Mesothelial cell of epicardium (in vitro differentiated cells): ENCODE measurements around the gene STMN3. TPM values are rescaled to one million over a fixed set of nuclear protein-coding genes. Genes with fewer than 3 reads are reported as not detected.
A peak's percentile ranks its signal among the peaks of the same experiment; 100 is the strongest.

Source experiments
- DNase-seq, 2 experiments: peaks; one replicate each; pipeline ENCODE4 v3.0.0; 2021; ENCODE audit warnings: low spot score in 2 of 2; ENCODE audit not compliant: unreplicated experiment in 2 of 2
- H3K27ac Mint-ChIP-seq: 2 replicates; pipeline ENCODE4 v1.8.0; 2021; ENCODE audit warnings: mixed read lengths
- H3K27me3 Mint-ChIP-seq: 2 replicates; pipeline ENCODE4 v1.8.0; 2021; ENCODE audit warnings: low read depth, mixed read lengths
- H3K36me3 Mint-ChIP-seq: 2 replicates; pipeline ENCODE4 v1.8.0; 2021; ENCODE audit warnings: mixed read lengths
- H3K4me1 Mint-ChIP-seq: 2 replicates; pipeline ENCODE4 v1.8.0; 2021; ENCODE audit warnings: mixed read lengths
- H3K4me3 Mint-ChIP-seq: 2 replicates; pipeline ENCODE4 v1.8.0; 2021; ENCODE audit warnings: mild to moderate bottlenecking, moderate library complexity, mixed read lengths
- H3K9me3 Mint-ChIP-seq: 2 replicates; pipeline ENCODE4 v1.8.0; 2021; ENCODE audit warnings: mixed read lengths
- total RNA-seq: library from RNA; stranded (reverse); gene quantifications from 3 replicates; pipeline ENCODE4 v1.2.1, GENCODE V29; 2021
- TF ChIP-seq, protein P1 (sequence below): fragments of 200-600 bp; sonication (generic); IDR thresholded peaks from one replicate; pipeline ENCODE4 v1.5.0; 2021; ENCODE audit warnings: antibody characterized with exemption; ENCODE audit not compliant: unreplicated experiment

Gene STMN3
- total RNA-seq, result 29.9 to 34.1 TPM (median 32.1 TPM) in 3 replicates

- Mint-ChIP-seq H3K9me3 (no peaks in the 10 kb centered on the region), H3K4me3 (peak within 1 kb of the TSS; percentile 74), H3K27ac (peak within 1 kb of the TSS; percentile 84), H3K27me3 (no peaks in the 10 kb centered on the region), H3K4me1 (peaks cover 16% of the 10 kb centered on the region), H3K36me3 (no peaks in the 10 kb centered on the region)
- peak; percentile 89 to 91 for DNase-seq
- TF ChIP-seq, protein P1, sequence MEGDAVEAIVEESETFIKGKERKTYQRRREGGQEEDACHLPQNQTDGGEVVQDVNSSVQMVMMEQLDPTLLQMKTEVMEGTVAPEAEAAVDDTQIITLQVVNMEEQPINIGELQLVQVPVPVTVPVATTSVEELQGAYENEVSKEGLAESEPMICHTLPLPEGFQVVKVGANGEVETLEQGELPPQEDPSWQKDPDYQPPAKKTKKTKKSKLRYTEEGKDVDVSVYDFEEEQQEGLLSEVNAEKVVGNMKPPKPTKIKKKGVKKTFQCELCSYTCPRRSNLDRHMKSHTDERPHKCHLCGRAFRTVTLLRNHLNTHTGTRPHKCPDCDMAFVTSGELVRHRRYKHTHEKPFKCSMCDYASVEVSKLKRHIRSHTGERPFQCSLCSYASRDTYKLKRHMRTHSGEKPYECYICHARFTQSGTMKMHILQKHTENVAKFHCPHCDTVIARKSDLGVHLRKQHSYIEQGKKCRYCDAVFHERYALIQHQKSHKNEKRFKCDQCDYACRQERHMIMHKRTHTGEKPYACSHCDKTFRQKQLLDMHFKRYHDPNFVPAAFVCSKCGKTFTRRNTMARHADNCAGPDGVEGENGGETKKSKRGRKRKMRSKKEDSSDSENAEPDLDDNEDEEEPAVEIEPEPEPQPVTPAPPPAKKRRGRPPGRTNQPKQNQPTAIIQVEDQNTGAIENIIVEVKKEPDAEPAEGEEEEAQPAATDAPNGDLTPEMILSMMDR, result no peak
Measured at GRCh38 chr20:63653041-63653973, at the start of gene STMN3. STMN3 (minus strand) TSS chr20:63653424; CDS start chr20:63653345, 79 bp downstream.

GRCh38 chr20:63702036-63702665, 48.9 kb upstream of the STMN3 start:
- Mint-ChIP-seq H3K27me3 (no peaks in the 10 kb centered on the region), H3K4me1 (peaks cover 7% of the 10 kb centered on the region), H3K9me3 (no peaks in the 10 kb centered on the region), H3K4me3 (no peak overlapping the region), H3K36me3 (peaks cover 9% of the 10 kb centered on the region), H3K27ac (no peak overlapping the region)
- no peak for DNase-seq
- TF ChIP-seq, protein P1, result no peak

DNA sequence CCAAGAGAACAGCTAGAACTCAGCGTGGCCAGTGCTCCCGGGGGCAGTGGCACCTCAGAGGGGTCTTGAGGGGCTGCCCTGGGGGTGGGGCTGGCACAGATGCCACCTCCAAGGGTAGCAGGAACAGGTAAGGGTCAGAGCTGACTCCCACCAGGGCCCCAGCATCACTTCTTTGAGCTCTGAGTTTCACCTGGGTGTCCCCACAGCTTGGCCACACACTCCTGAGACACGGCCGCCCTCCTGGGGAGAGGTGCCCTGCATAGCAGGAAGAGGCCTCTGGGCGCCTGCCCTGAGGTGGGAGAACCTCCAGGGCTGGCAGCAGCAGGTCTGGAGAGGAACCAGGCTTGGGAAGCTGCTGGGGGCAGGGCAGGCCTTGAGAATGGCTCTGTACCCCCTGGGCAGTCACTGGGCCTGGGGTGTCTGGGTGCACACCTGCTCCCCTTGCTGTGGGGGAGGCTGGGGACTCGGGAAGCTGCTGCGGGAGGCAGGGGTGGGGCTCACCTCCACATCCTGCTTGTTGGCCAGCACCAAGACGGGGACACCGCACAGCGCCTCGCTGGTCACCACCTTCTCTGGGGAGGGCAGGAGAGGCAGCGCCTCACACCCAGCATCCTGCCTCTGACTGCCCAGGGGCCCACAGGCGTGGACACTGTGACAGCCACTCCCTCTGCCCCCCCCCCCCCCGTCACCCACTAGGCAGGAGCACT, 48.3 kb upstream of the STMN3 start:
- DNase-seq, result peak in 1 of 2 experiments; percentile 19
- peaks cover 6% of the 10 kb centered on the region for H3K36me3 Mint-ChIP-seq
- peaks cover under 1% of the 10 kb centered on the region for H3K4me1 Mint-ChIP-seq
- no peak overlapping the region for H3K4me3 Mint-ChIP-seq
- no peaks in the 10 kb centered on the region for H3K9me3 Mint-ChIP-seq
- TF ChIP-seq, protein P1, result no peak
- no peaks in the 10 kb centered on the region for H3K27me3 Mint-ChIP-seq
- no peak overlapping the region for H3K27ac Mint-ChIP-seq

DNA sequence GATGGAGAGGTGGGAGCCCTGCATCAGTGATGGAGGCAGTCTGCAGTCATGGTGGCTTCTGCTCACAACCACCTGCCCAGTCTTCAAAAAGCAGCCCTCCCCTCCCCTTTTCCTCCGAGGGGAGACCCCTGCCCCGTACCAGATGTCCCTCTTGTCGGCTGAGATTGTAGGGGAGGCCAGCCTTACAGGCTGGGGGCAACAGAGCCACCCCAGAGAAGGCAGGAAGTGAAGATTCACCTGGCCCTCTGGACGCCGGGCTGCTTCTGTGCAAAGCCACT, 47.8 kb upstream of the STMN3 start:
- DNase-seq, result no peak
- H3K4me1 Mint-ChIP-seq, result no peaks in the 10 kb centered on the region
- no peaks in the 10 kb centered on the region for H3K27me3 Mint-ChIP-seq
- H3K9me3 Mint-ChIP-seq, result no peaks in the 10 kb centered on the region
- TF ChIP-seq, protein P1, result no peak
- no peak overlapping the region for H3K4me3 Mint-ChIP-seq
- H3K36me3 Mint-ChIP-seq, result peaks cover 6% of the 10 kb centered on the region
- H3K27ac Mint-ChIP-seq, result no peak overlapping the region

GRCh38 chr20:63700199-63701050, 47.2 kb upstream of the STMN3 start:
- Mint-ChIP-seq H3K9me3 (no peaks in the 10 kb centered on the region), H3K4me3 (no peak overlapping the region), H3K27me3 (no peaks in the 10 kb centered on the region), H3K27ac (no peak overlapping the region), H3K4me1 (no peaks in the 10 kb centered on the region), H3K36me3 (peaks cover 6% of the 10 kb centered on the region)
- TF ChIP-seq, protein P1, result no peak
- DNase-seq, result no peak
